RWPE2 (cell line): ENCODE data around the gene RBM4B.

ENCODE experiments used
- ATAC-seq: fragments of 200-7000 bp; cut with Tn5 transposase; 3 replicates; pipeline ENCODE4 v1.9.1; 2021; ENCODE audit warnings: low read depth
- DNase-seq: peaks from one replicate; pipeline ENCODE4 v3.0.0-alpha.2; 2020; ENCODE audit warnings: low spot score
- H3K27ac ChIP-seq: fragments of 450-650 bp; 2 replicates; pipeline ENCODE4 v1.5.1; 2017; ENCODE audit warnings: mild to moderate bottlenecking; ENCODE audit not compliant: poor library complexity, severe bottlenecking
- H3K27me3 ChIP-seq: fragments of 250-450 bp; sonication (Bioruptor Pico); 2 replicates; pipeline ENCODE4 v1.5.1; 2021; ENCODE audit warnings: mild to moderate bottlenecking, moderate library complexity; ENCODE audit not compliant: insufficient read depth, poor library complexity, severe bottlenecking
- H3K36me3 ChIP-seq: fragments of 250-450 bp; sonication (Bioruptor Pico); 2 replicates; pipeline ENCODE4 v1.5.1; 2020; ENCODE audit warnings: low read depth, mild to moderate bottlenecking, moderate library complexity
- H3K4me1 ChIP-seq: fragments of 250-450 bp; sonication (Bioruptor Pico); 2 replicates; pipeline ENCODE4 v1.5.1; 2021; ENCODE audit warnings: mild to moderate bottlenecking, moderate library complexity; ENCODE audit not compliant: insufficient read depth, poor library complexity, severe bottlenecking
- H3K4me3 ChIP-seq: fragments of 250-450 bp; sonication (Bioruptor Pico); 2 replicates; pipeline ENCODE4 v1.5.1; 2021; ENCODE audit warnings: mild to moderate bottlenecking, moderate library complexity; ENCODE audit not compliant: severe bottlenecking
- H3K9me3 ChIP-seq: fragments of 250-450 bp; sonication (Bioruptor Pico); 2 replicates; pipeline ENCODE4 v1.5.1; 2021; ENCODE audit warnings: mild to moderate bottlenecking, moderate library complexity; ENCODE audit not compliant: severe bottlenecking
- TF ChIP-seq, protein P1 (sequence below): fragments of 450-650 bp; IDR thresholded peaks from one replicate; pipeline ENCODE4 v1.5.1; 2017; ENCODE audit warnings: mild to moderate bottlenecking, moderate library complexity; ENCODE audit not compliant: poor library complexity, severe bottlenecking

RBM4B gene

DNA sequence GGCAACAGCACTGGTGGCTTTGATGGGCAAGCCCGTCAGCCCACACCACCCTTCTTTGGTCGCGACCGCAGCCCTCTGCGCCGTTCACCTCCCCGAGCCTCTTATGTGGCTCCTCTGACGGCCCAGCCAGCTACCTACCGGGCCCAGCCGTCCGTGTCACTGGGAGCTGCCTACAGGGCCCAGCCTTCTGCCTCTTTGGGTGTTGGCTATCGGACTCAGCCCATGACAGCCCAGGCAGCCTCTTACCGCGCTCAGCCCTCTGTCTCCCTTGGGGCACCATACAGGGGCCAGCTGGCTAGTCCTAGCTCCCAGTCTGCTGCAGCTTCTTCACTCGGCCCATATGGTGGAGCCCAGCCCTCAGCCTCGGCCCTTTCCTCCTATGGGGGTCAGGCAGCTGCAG lies 53.2 kb downstream of the RBM4B start:
- Histone ChIP-seq H3K27ac (no peak overlapping the region), H3K4me1 (peaks cover 6% of the 10 kb centered on the region), H3K4me3 (no peak overlapping the region), H3K36me3 (peaks cover 98% of the 10 kb centered on the region), H3K27me3 (no peaks in the 10 kb centered on the region), H3K9me3 (no peaks in the 10 kb centered on the region)
- ATAC-seq (no peak; the same call in 2 of the 3 replicates), DNase-seq (no peak)
- TF ChIP-seq, protein P1, sequence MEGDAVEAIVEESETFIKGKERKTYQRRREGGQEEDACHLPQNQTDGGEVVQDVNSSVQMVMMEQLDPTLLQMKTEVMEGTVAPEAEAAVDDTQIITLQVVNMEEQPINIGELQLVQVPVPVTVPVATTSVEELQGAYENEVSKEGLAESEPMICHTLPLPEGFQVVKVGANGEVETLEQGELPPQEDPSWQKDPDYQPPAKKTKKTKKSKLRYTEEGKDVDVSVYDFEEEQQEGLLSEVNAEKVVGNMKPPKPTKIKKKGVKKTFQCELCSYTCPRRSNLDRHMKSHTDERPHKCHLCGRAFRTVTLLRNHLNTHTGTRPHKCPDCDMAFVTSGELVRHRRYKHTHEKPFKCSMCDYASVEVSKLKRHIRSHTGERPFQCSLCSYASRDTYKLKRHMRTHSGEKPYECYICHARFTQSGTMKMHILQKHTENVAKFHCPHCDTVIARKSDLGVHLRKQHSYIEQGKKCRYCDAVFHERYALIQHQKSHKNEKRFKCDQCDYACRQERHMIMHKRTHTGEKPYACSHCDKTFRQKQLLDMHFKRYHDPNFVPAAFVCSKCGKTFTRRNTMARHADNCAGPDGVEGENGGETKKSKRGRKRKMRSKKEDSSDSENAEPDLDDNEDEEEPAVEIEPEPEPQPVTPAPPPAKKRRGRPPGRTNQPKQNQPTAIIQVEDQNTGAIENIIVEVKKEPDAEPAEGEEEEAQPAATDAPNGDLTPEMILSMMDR, result no peak

DNA sequence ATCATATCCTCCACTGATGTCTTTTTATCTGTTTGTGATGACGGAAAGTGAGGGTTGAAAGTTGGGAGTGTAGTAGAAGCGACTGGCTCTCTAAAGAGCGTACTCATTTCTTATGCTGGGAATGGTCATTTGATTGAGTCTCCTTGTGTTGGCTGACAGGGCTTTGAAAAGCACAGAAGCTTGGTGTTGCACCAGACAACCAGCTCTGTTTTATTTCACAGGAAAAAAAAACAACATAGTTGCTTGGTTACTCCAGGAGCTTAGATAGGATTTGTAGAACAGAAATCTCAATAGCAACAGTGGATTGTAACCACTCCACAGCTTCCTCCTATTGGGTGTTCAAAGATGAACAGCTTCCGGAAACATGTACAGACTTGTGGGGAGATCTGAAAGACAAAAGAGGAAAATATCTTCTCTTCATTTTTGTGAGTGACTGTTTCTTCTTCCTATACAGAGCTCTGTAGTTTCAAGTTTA lies 58.6 kb downstream of the RBM4B start:
- peaks cover 12% of the 10 kb centered on the region for H3K4me1 ChIP-seq
- DNase-seq, result no peak
- H3K27me3 ChIP-seq, result no peaks in the 10 kb centered on the region
- H3K27ac ChIP-seq, result peak overlapping the region; percentile 58
- TF ChIP-seq, protein P1, result no peak
- H3K9me3 ChIP-seq, result no peaks in the 10 kb centered on the region
- peak; percentile 28 for ATAC-seq
- peaks cover 65% of the 10 kb centered on the region for H3K36me3 ChIP-seq
- peak overlapping the region; percentile 55 for H3K4me3 ChIP-seq

DNA sequence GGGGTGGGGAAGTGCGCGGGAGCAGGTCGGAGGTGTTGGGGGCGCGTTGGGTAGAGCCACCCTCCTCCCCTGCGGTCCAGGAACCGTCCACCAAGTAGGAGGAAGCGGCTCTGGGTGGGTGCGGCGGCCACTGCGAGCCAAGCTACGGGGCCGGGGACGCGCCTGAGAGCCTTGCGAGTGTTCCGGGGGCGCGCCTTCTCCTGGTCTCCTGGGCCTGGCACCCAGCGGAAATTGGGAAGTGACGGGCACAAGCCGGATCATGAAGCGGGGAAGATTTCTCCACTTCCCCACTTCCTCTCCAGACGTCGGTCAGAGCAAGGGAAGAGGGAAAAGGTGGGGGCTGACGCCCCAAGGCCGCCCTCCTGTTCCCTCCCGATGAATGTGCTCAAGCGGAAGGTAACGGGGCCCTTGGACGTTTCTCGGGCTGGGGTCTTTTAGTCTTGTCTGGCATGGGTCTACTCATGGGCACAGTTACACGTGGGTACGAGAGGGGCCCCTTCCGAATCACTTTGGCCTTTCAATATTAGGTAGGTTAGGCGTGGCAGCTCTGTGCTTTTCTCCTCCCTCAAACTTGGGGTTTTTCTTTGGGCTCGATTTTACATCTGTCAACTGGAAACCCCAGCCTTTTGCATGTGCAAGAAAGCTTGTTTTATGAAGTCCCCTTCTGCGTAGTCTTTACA lies 60.4 kb downstream of the RBM4B start:
- H3K4me3 ChIP-seq, result peak overlapping the region; percentile 55
- ATAC-seq (peak; percentile 10; the same call in 2 of the 3 replicates), DNase-seq (no peak)
- peaks cover 47% of the 10 kb centered on the region for H3K36me3 ChIP-seq
- H3K27me3 ChIP-seq, result no peaks in the 10 kb centered on the region
- H3K27ac ChIP-seq, result peak overlapping the region; percentile 58
- TF ChIP-seq, protein P1, result no peak
- H3K4me1 ChIP-seq, result peaks cover 12% of the 10 kb centered on the region
- H3K9me3 ChIP-seq, result no peaks in the 10 kb centered on the region

DNA sequence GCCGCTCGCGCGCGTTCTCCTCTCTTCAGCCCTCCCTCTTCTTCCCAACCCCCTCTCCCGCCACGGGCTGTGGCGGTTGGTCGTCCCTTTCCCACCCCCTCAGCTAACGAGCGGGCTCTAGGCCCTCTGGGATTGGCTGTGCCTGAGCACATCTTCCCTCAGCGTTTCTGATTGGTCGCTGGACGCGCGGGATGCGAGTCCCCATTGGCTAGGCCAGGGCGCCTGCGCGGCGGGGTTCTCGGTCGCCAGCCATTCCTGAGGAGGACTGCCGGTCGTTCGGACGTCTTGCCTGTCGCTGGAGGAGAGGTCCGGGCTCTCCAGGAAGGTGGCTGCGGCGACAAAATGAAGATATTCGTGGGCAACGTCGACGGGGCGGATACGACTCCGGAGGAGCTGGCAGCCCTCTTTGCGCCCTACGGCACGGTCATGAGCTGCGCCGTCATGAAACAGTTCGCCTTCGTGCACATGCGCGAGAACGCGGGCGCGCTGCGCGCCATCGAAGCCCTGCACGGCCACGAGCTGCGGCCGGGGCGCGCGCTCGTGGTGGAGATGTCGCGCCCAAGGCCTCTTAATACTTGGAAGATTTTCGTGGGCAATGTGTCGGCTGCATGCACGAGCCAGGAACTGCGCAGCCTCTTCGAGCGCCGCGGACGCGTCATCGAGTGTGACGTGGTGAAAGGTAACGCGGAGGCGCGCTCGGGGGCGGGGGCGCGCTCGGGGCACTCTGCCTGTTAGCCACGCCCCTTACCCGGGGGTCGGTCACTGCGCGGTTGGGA lies 61.1 kb downstream of the RBM4B start, which contains the start of gene RBM14:
Gene RBM14, plus strand, starts transcription at position 252 of the 776 bp plus-strand sequence. Its CDS starts 91 bp downstream, at position 343.
- TF ChIP-seq, protein P1, result no peak
- H3K27ac ChIP-seq, result peak within 1 kb of the TSS; percentile 58
- peaks cover 42% of the 10 kb centered on the region for H3K36me3 ChIP-seq
- peak within 1 kb of the TSS; percentile 55 for H3K4me3 ChIP-seq
- H3K27me3 ChIP-seq, result no peaks in the 10 kb centered on the region
- H3K9me3 ChIP-seq, result no peaks in the 10 kb centered on the region
- DNase-seq (peak; percentile 100), ATAC-seq (peak; percentile 96)
- peaks cover 12% of the 10 kb centered on the region for H3K4me1 ChIP-seq
